ENCODE data around the gene MTM1. TPM values are rescaled to one million over a fixed set of nuclear protein-coding genes. Genes with fewer than 3 reads are reported as not detected.

MTM1 gene
- total and polyA plus RNA-seq, 2 experiments from 2014 or later, result 8.1 to 8.9 TPM

DNA sequence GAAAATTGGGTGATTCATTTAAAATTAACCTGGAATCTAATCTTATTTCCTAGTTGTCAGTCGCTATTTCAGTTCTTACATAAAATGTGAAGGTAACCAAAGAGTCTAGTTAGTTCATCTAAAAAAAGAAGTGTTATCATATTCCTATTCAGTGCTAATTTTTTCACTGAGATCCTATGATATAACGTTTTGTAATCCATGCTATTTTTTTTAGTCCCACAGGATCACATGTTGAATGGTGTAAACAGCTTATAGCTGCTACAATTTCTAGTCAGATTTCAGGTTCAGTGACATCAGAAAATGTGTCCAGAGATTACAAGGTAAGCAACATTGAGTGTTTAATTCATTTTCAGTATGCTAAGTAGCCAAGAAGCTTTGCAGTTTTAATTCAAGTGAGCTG is 130.6 kb downstream of the MTM1 start:
- H3K4me2 ChIP-seq (ENCODE audit: unreplicated experiment), result no peak overlapping the region
- peaks cover 16% of the 10 kb centered on the region; the same call in 1 of the 2 replicates for H3F3A ChIP-seq (ENCODE audit: insufficient read depth)
- no peaks in the 10 kb centered on the region for H4K20me1 ChIP-seq (ENCODE audit: insufficient read depth)
- H3K9me2 ChIP-seq (ENCODE audit: insufficient read depth), result no peaks in the 10 kb centered on the region
- H3K4me3 ChIP-seq, result no peak overlapping the region
- in situ Hi-C loops (cut with MboI), result no loop called here
- no peak overlapping the region for H2AFZ ChIP-seq
- H3K4me1 ChIP-seq (ENCODE audit: insufficient read depth), result peaks cover 21% of the 10 kb centered on the region
- DNase-seq, result no peak
- TF ChIP-seq EZH2phosphoT487 (IDR thresholded peaks at IDR 0.05; ENCODE audit: insufficient read depth, low read depth) (no peak), EZH2 (IDR thresholded peaks at IDR 0.05; ENCODE audit: insufficient read depth, poor library complexity, severe bottlenecking) (no peak)
- 48 to 59% methylated on average over 2 of the region's 2 CpGs for WGBS, 2 experiments (ENCODE audit: low coverage in 1 of 2, low lambda C conversion rate in 2 of 2, missing lambda C conversion rate in 2 of 2)
- H3K36me3 ChIP-seq (ENCODE audit: low read depth), result no peaks in the 10 kb centered on the region
- H3K9ac ChIP-seq, result no peak overlapping the region
- H3K9me3 ChIP-seq (ENCODE audit: low read depth), result no peaks in the 10 kb centered on the region
- peaks cover 27% of the 10 kb centered on the region for H3K79me2 ChIP-seq (ENCODE audit: insufficient read depth)
- H3K27me3 ChIP-seq (replicated peaks; ENCODE audit: insufficient read depth), result no peaks in the 10 kb centered on the region
- no peak overlapping the region for H3K27ac ChIP-seq

DNA sequence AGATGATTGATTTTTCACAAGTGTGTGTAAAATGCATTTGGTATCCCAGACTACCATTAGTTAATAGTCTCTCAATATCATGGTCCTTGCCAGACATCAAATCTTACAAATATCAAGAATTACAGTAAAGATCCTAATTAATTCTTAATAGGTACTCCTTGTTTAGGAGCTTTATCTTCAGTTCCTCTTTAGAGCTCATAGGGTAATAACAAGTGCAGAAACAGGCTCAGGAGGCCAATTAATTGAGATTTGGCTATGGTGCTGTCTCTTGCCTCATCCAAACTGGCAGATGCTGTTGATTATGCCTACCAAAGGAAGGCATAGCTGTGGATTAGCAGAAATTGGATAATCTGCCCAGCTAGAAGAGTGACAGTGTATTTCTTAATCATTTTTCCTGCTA is 131.7 kb downstream of the MTM1 start:
- TF ChIP-seq EZH2phosphoT487 (IDR thresholded peaks at IDR 0.05; ENCODE audit: insufficient read depth, low read depth), result no peak
- TF ChIP-seq EZH2 (IDR thresholded peaks at IDR 0.05; ENCODE audit: insufficient read depth, poor library complexity, severe bottlenecking), result no peak

DNA sequence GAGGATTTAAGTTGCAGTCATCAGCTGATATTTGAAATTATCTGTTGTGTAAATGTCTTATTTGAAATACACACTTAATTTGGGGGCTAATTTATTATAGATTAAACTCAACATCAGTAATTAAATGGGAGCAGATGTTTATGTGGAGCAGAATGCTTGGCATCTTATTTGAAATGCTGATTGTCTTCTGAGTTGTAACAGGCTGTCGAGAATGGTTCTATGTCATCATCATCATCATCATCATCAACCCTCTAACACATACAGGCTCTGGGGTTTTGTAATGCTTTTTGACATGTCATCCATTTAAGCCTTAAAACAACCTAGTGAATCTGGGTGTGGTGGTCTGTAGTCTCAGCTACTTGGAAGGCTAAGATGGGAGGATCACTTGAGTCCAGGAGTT is 133.0 kb downstream of the MTM1 start:
- no peak overlapping the region for H2AFZ ChIP-seq
- H4K20me1 ChIP-seq (ENCODE audit: insufficient read depth), result no peaks in the 10 kb centered on the region
- in situ Hi-C loops (cut with MboI), result loop anchor here (25.0 kb wide), 1 partner anchor 739 kb away; no protein-coding TSS in a partner anchor
- H3K27me3 ChIP-seq (replicated peaks; ENCODE audit: insufficient read depth), result no peaks in the 10 kb centered on the region
- H3K4me3 ChIP-seq, result no peak overlapping the region
- DNase-seq, result no peak
- no peak overlapping the region for H3K4me2 ChIP-seq (ENCODE audit: unreplicated experiment)
- H3K4me1 ChIP-seq (ENCODE audit: insufficient read depth), result peaks cover 21% of the 10 kb centered on the region
- 75 to 100% methylated on average over 1 of the region's 1 CpG for WGBS, 2 experiments (ENCODE audit: low coverage in 1 of 2, low lambda C conversion rate in 2 of 2, missing lambda C conversion rate in 2 of 2)
- H3K9me3 ChIP-seq (ENCODE audit: low read depth), result no peaks in the 10 kb centered on the region
- TF ChIP-seq EZH2 (IDR thresholded peaks at IDR 0.05; ENCODE audit: insufficient read depth, poor library complexity, severe bottlenecking) (no peak), EZH2phosphoT487 (IDR thresholded peaks at IDR 0.05; ENCODE audit: insufficient read depth, low read depth) (no peak)
- peaks cover 9% of the 10 kb centered on the region; the same call in 1 of the 2 replicates for H3F3A ChIP-seq (ENCODE audit: insufficient read depth)
- H3K36me3 ChIP-seq (ENCODE audit: low read depth), result no peaks in the 10 kb centered on the region; the same call in 1 of the 2 replicates
- no peak overlapping the region for H3K27ac ChIP-seq
- peaks cover 13% of the 10 kb centered on the region for H3K79me2 ChIP-seq (ENCODE audit: insufficient read depth)
- H3K9ac ChIP-seq, result no peak overlapping the region
- no peaks in the 10 kb centered on the region for H3K9me2 ChIP-seq (ENCODE audit: insufficient read depth)

More for the DNA sequence above, 131.7 kb downstream of the MTM1 start:
- no peaks in the 10 kb centered on the region for H3K36me3 ChIP-seq (ENCODE audit: low read depth)
- in situ Hi-C loops (cut with MboI), result loop anchor here (25.0 kb wide), 1 partner anchor 738 kb away; no protein-coding TSS in a partner anchor
- H3K4me1 ChIP-seq (ENCODE audit: insufficient read depth), result peaks cover 21% of the 10 kb centered on the region
- H3K27me3 ChIP-seq (replicated peaks; ENCODE audit: insufficient read depth), result no peaks in the 10 kb centered on the region
- H3K79me2 ChIP-seq (ENCODE audit: insufficient read depth), result peaks cover 24% of the 10 kb centered on the region
- H2AFZ ChIP-seq, result no peak overlapping the region
- H3K4me2 ChIP-seq (ENCODE audit: unreplicated experiment), result no peak overlapping the region
- DNase-seq, result no peak
- no peak overlapping the region for H3K9ac ChIP-seq
- H3F3A ChIP-seq (ENCODE audit: insufficient read depth), result peaks cover 9% of the 10 kb centered on the region; the same call in 1 of the 2 replicates
- no peaks in the 10 kb centered on the region for H3K9me2 ChIP-seq (ENCODE audit: insufficient read depth)
- no peak overlapping the region for H3K4me3 ChIP-seq
- no peaks in the 10 kb centered on the region for H4K20me1 ChIP-seq (ENCODE audit: insufficient read depth)
- no peak overlapping the region for H3K27ac ChIP-seq
- H3K9me3 ChIP-seq (ENCODE audit: low read depth), result no peaks in the 10 kb centered on the region

DNA sequence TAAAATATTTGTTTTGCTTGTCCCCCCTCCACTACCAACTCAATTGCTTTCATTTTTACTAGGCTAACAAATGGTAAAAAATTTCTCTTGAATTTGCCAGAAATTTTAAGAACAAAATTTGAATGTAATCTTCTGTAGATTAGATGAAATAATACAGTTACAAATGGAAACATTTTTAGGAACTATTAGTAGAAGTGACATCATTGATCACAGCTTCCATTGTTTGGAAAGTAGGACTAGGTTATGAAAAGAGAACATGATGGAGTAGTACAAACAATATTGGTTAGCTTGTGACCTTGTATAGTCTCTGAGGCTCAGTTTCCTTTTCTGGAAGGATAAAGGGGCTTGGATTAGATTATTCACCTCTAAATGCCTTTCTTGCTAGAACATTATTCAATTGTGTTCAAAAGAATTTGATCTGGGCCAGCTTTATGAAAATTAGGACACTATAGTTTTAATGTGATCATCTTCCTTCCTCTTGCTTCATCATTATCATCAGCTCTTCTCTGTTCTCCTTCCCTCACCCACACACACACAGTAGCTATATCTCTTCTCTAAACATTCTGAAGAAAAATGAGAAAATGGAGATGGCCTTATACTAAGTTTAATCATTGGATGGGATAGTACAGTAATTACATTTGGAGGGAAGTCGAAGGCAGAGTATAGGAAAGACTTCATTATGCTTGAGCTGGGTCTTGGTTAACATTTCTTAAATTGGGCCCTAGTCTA is 134.7 kb downstream of the MTM1 start:
- H3K79me2 ChIP-seq (ENCODE audit: insufficient read depth), result no peaks in the 10 kb centered on the region
- no peaks in the 10 kb centered on the region for H4K20me1 ChIP-seq (ENCODE audit: insufficient read depth)
- no peaks in the 10 kb centered on the region for H3K9me2 ChIP-seq (ENCODE audit: insufficient read depth)
- peaks cover 9% of the 10 kb centered on the region; the same call in 1 of the 2 replicates for H3F3A ChIP-seq (ENCODE audit: insufficient read depth)
- H3K36me3 ChIP-seq (ENCODE audit: low read depth), result no peaks in the 10 kb centered on the region; the same call in 1 of the 2 replicates
- H2AFZ ChIP-seq, result no peak overlapping the region
- no peak for DNase-seq
- peak overlapping the region; percentile 28 for H3K4me2 ChIP-seq (ENCODE audit: unreplicated experiment)
- H3K9me3 ChIP-seq (ENCODE audit: low read depth), result no peaks in the 10 kb centered on the region
- TF ChIP-seq EZH2phosphoT487 (IDR thresholded peaks at IDR 0.05; ENCODE audit: insufficient read depth, low read depth) (no peak), EZH2 (IDR thresholded peaks at IDR 0.05; ENCODE audit: insufficient read depth, poor library complexity, severe bottlenecking) (no peak)
- H3K27ac ChIP-seq, result peak overlapping the region; percentile 92
- no peaks in the 10 kb centered on the region for H3K27me3 ChIP-seq (replicated peaks; ENCODE audit: insufficient read depth)
- H3K4me1 ChIP-seq (ENCODE audit: insufficient read depth), result peaks cover 21% of the 10 kb centered on the region
- WGBS, 2 experiments (ENCODE audit: low coverage in 1 of 2, low lambda C conversion rate in 2 of 2, missing lambda C conversion rate in 2 of 2), result 96 to 100% methylated on average over 1 of the region's 1 CpG
- no peak overlapping the region for H3K4me3 ChIP-seq
- peak overlapping the region; percentile 57 for H3K9ac ChIP-seq
- in situ Hi-C loops (cut with MboI), result loop anchor here (25.0 kb wide), 1 partner anchor 741 kb away; no protein-coding TSS in a partner anchor

Measured in GM23248 (cell line).